ENCODE measurements around the gene CFB.

The CFB gene

GRCh38 chr6:31948753-31949413 lies 3.0 kb downstream of the CFB start:
- DNase-seq (ENCODE audit: low read depth) = no peak

- no peak for DNase-seq (ENCODE audit: low read depth)
These were observed 4.1 kb downstream of the CFB start for GRCh38 chr6:31949926-31950548.

GRCh38 chr6:31952140-31952805 lies 6.4 kb downstream of the CFB start:
- DNase-seq (ENCODE audit: low read depth) = no peak

GRCh38 chr6:31952890-31953289 lies 7.0 kb downstream of the CFB start:
- no peak for DNase-seq (ENCODE audit: low read depth)

- no peak for DNase-seq (ENCODE audit: low read depth)
These were observed 8.6 kb downstream of the CFB start for GRCh38 chr6:31954511-31954910.

GRCh38 chr6:31956796-31957195 lies 10.9 kb downstream of the CFB start:
- DNase-seq (ENCODE audit: low read depth) = no peak

GRCh38 chr6:31958412-31958740 lies 12.5 kb downstream of the CFB start:
- DNase-seq (ENCODE audit: low read depth) = no peak

- DNase-seq (ENCODE audit: low read depth) = peak; percentile 94
These were observed 13.1 kb downstream of the CFB start, which contains the start of the genes NELFE and SKIC2 for GRCh38 chr6:31958741-31959739. Gene NELFE, minus strand, starts transcription at chr6:31958971. Its CDS starts 525 bp downstream, at chr6:31958446. Gene SKIC2, plus strand, starts transcription at chr6:31959175. Its CDS starts 18 bp downstream, at chr6:31959193.

GRCh38 chr6:31961616-31962015 lies 15.7 kb downstream of the CFB start:
- no peak for DNase-seq (ENCODE audit: low read depth)

- DNase-seq (ENCODE audit: low read depth) = no peak
These were observed 18.0 kb downstream of the CFB start for GRCh38 chr6:31963921-31964320.

GRCh38 chr6:31965700-31966099 lies 19.8 kb downstream of the CFB start:
- no peak for DNase-seq (ENCODE audit: low read depth)

- no peak for DNase-seq (ENCODE audit: low read depth)
These were observed 20.6 kb downstream of the CFB start for GRCh38 chr6:31966506-31966905.

- no peak for DNase-seq (ENCODE audit: low read depth)
These were observed 21.4 kb downstream of the CFB start for GRCh38 chr6:31966997-31967925.

- DNase-seq (ENCODE audit: low read depth) = no peak
These were observed 22.0 kb downstream of the CFB start for GRCh38 chr6:31967926-31968320.

- no peak for DNase-seq (ENCODE audit: low read depth)
These were observed 22.4 kb downstream of the CFB start for GRCh38 chr6:31968326-31968725.

GRCh38 chr6:31968791-31969711 lies 23.2 kb downstream of the CFB start:
- DNase-seq (ENCODE audit: low read depth) = no peak

GRCh38 chr6:31969712-31970603 lies 24.1 kb downstream of the CFB start:
- no peak for DNase-seq (ENCODE audit: low read depth)

GRCh38 chr6:31970604-31971271 lies 24.8 kb downstream of the CFB start:
- DNase-seq (ENCODE audit: low read depth) = no peak

Data from stimulated activated CD8-positive, alpha-beta memory T cell treated with anti-CD3 and anti-CD28 coated beads, Interleukin-15, amount 100 ng/mL, for 1 hour (primary cell).